ENCODE measurements around the gene GBE1.

The GBE1 gene

DNA sequence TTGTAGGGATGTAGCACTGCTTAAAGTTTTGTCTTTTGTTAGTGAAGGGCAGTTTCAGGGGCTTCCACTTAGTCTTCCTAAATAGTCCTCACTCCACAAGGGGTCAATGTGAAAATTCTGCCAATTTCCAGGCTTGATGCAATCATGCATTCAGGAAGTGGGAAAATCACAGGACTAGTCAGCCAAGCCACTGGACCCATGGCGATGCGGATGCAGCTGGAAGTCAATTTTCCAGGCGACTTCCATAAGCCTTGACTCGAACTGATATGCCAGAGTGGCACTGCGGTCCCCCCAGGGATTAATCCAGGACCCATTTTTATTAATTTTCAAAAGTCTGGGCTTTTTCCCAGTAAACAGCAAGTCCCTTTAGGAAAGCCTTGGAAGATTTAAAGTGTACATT, 26.1 kb downstream of the GBE1 start:
- Histone ChIP-seq H3K27ac (ENCODE audit: extremely low read depth, low read depth, low read length) (no peak overlapping the region), H3K4me3 (ENCODE audit: low read depth, low read length) (no peak overlapping the region), H3K9me3 (ENCODE audit: control insufficient read depth, insufficient read depth, low read depth, low read length) (no peaks in the 10 kb centered on the region), H3K4me1 (ENCODE audit: control insufficient read depth, insufficient read depth, low read length) (no peaks in the 10 kb centered on the region), H3K36me3 (ENCODE audit: control insufficient read depth in 2 of 2, insufficient read depth in 1 of 2, low read length in 2 of 2) (no peaks in the 10 kb centered on the region)
- CTCF ChIA-PET, result interaction anchor here (1.1 kb wide), 1 partner anchor 11 kb away, joined by 3 read pairs; no protein-coding TSS in a partner anchor
- no peak for TF ChIP-seq ZNF138 (tag by site-specific recombination; IDR thresholded peaks at IDR 0.05; ENCODE audit: borderline replicate concordance)
- no peak for TF ChIP-seq ZNF16 (tag by site-specific recombination; IDR thresholded peaks at IDR 0.05; ENCODE audit: low read depth)
- no peak for TF ChIP-seq ZNF121 (tag by site-specific recombination; IDR thresholded peaks at IDR 0.05)
- POLR2A ChIA-PET, result no interaction called here

DNA sequence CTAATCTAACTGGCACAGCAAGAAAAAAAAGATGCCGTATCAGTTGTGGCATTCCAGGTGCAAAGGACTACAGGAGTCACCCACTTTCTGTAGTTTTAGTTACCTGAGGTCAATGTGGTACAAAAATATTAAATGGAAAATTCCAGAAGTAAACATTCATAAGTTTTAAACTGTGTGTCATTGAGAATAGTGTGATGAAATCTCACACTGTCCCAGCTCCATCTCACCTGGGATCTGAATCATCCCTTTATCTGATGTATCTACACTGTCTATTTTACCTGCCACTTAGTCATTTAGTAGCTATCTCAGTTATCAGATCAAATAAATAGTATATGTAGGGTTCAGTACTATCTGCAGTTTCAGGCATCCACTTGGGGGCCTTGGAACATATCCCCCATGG, 26.7 kb downstream of the GBE1 start:
- TF ChIP-seq ZBTB48 (tag by site-specific recombination; IDR thresholded peaks at IDR 0.05), result no peak
- no peak for TF ChIP-seq BCL11B (tag by site-specific recombination; IDR thresholded peaks at IDR 0.05; ENCODE audit: low read depth)
- TF ChIP-seq ZNF211 (tag by site-specific recombination; IDR thresholded peaks at IDR 0.05; ENCODE audit: low read depth), result no peak
- no peak for TF ChIP-seq ZNF391 (tag by site-specific recombination; IDR thresholded peaks at IDR 0.05; ENCODE audit: borderline replicate concordance, low read depth)
- no peak for TF ChIP-seq ZNF701 (tag by site-specific recombination; IDR thresholded peaks at IDR 0.05)
- TF ChIP-seq, protein P1, sequence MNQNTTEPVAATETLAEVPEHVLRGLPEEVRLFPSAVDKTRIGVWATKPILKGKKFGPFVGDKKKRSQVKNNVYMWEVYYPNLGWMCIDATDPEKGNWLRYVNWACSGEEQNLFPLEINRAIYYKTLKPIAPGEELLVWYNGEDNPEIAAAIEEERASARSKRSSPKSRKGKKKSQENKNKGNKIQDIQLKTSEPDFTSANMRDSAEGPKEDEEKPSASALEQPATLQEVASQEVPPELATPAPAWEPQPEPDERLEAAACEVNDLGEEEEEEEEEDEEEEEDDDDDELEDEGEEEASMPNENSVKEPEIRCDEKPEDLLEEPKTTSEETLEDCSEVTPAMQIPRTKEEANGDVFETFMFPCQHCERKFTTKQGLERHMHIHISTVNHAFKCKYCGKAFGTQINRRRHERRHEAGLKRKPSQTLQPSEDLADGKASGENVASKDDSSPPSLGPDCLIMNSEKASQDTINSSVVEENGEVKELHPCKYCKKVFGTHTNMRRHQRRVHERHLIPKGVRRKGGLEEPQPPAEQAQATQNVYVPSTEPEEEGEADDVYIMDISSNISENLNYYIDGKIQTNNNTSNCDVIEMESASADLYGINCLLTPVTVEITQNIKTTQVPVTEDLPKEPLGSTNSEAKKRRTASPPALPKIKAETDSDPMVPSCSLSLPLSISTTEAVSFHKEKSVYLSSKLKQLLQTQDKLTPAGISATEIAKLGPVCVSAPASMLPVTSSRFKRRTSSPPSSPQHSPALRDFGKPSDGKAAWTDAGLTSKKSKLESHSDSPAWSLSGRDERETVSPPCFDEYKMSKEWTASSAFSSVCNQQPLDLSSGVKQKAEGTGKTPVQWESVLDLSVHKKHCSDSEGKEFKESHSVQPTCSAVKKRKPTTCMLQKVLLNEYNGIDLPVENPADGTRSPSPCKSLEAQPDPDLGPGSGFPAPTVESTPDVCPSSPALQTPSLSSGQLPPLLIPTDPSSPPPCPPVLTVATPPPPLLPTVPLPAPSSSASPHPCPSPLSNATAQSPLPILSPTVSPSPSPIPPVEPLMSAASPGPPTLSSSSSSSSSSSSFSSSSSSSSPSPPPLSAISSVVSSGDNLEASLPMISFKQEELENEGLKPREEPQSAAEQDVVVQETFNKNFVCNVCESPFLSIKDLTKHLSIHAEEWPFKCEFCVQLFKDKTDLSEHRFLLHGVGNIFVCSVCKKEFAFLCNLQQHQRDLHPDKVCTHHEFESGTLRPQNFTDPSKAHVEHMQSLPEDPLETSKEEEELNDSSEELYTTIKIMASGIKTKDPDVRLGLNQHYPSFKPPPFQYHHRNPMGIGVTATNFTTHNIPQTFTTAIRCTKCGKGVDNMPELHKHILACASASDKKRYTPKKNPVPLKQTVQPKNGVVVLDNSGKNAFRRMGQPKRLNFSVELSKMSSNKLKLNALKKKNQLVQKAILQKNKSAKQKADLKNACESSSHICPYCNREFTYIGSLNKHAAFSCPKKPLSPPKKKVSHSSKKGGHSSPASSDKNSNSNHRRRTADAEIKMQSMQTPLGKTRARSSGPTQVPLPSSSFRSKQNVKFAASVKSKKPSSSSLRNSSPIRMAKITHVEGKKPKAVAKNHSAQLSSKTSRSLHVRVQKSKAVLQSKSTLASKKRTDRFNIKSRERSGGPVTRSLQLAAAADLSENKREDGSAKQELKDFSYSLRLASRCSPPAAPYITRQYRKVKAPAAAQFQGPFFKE (tag by site-specific recombination; IDR thresholded peaks at IDR 0.05; ENCODE audit: borderline replicate concordance), result no peak
- TF ChIP-seq, protein P2, sequence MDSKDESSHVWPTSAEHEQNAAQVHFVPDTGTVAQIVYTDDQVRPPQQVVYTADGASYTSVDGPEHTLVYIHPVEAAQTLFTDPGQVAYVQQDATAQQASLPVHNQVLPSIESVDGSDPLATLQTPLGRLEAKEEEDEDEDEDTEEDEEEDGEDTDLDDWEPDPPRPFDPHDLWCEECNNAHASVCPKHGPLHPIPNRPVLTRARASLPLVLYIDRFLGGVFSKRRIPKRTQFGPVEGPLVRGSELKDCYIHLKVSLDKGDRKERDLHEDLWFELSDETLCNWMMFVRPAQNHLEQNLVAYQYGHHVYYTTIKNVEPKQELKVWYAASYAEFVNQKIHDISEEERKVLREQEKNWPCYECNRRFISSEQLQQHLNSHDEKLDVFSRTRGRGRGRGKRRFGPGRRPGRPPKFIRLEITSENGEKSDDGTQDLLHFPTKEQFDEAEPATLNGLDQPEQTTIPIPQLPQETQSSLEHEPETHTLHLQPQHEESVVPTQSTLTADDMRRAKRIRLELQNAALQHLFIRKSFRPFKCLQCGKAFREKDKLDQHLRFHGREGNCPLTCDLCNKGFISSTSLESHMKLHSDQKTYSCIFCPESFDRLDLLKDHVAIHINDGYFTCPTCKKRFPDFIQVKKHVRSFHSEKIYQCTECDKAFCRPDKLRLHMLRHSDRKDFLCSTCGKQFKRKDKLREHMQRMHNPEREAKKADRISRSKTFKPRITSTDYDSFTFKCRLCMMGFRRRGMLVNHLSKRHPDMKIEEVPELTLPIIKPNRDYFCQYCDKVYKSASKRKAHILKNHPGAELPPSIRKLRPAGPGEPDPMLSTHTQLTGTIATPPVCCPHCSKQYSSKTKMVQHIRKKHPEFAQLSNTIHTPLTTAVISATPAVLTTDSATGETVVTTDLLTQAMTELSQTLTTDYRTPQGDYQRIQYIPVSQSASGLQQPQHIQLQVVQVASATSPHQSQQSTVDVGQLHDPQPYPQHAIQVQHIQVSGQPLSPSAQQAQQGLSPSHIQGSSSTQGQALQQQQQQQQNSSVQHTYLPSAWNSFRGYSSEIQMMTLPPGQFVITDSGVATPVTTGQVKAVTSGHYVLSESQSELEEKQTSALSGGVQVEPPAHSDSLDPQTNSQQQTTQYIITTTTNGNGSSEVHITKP (tag by site-specific recombination; IDR thresholded peaks at IDR 0.05), result no peak
- TF ChIP-seq, protein P3, sequence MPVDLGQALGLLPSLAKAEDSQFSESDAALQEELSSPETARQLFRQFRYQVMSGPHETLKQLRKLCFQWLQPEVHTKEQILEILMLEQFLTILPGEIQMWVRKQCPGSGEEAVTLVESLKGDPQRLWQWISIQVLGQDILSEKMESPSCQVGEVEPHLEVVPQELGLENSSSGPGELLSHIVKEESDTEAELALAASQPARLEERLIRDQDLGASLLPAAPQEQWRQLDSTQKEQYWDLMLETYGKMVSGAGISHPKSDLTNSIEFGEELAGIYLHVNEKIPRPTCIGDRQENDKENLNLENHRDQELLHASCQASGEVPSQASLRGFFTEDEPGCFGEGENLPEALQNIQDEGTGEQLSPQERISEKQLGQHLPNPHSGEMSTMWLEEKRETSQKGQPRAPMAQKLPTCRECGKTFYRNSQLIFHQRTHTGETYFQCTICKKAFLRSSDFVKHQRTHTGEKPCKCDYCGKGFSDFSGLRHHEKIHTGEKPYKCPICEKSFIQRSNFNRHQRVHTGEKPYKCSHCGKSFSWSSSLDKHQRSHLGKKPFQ (tag by site-specific recombination; IDR thresholded peaks at IDR 0.05), result no peak
- TF ChIP-seq ZNF24 (tag by site-specific recombination; IDR thresholded peaks at IDR 0.05), result no peak
- no peak for TF ChIP-seq KLF1 (tag by site-specific recombination; IDR thresholded peaks at IDR 0.05)
- no peak for TF ChIP-seq WT1 (tag by site-specific recombination; IDR thresholded peaks at IDR 0.05)
- no peak for TF ChIP-seq ZNF146 (tag by site-specific recombination; IDR thresholded peaks at IDR 0.05)
- TF ChIP-seq ZFP3 (tag by site-specific recombination; IDR thresholded peaks at IDR 0.05; ENCODE audit: low read depth), result no peak
- TF ChIP-seq RBAK (tag by site-specific recombination; IDR thresholded peaks at IDR 0.05), result no peak
- no peak for TF ChIP-seq ZNF302 (tag by site-specific recombination; IDR thresholded peaks at IDR 0.05; ENCODE audit: low read depth)
- no peak for TF ChIP-seq GLI2 (tag by site-specific recombination; IDR thresholded peaks at IDR 0.05; ENCODE audit: borderline replicate concordance, low read depth)
- TF ChIP-seq ZNF394 (tag by site-specific recombination; IDR thresholded peaks at IDR 0.05; ENCODE audit: borderline replicate concordance), result no peak
- TF ChIP-seq KLF16 (tag by site-specific recombination; IDR thresholded peaks at IDR 0.05), result no peak

More for the DNA sequence above, 26.7 kb downstream of the GBE1 start:
- H3K4me1 ChIP-seq (ENCODE audit: control insufficient read depth, insufficient read depth, low read length), result no peaks in the 10 kb centered on the region
- ChIA-PET POLR2A (no interaction called here), CTCF (interaction anchor here (1.1 kb wide), 1 partner anchor 10 kb away, joined by 3 read pairs; no protein-coding TSS in a partner anchor)
- no peaks in the 10 kb centered on the region for H3K36me3 ChIP-seq (ENCODE audit: control insufficient read depth in 2 of 2, insufficient read depth in 1 of 2, low read length in 2 of 2)
- H3K27ac ChIP-seq (ENCODE audit: extremely low read depth, low read depth, low read length), result no peak overlapping the region
- no peaks in the 10 kb centered on the region for H3K9me3 ChIP-seq (ENCODE audit: control insufficient read depth, insufficient read depth, low read depth, low read length)
- no peak overlapping the region for H3K4me3 ChIP-seq (ENCODE audit: low read depth, low read length)
